B cell (primary cell): ENCODE results near the gene NRROS.

ENCODE experiments used
- CTCF ChIP-seq: fragments of 200-600 bp; IDR thresholded peaks from one replicate; pipeline ENCODE4 v1.8.0; 2022; ENCODE audit warnings: antibody characterized with exemption, mild to moderate bottlenecking
- EZH2 ChIP-seq: IDR thresholded peaks from 2 replicates; pipeline ENCODE4 v1.6.1; 2012; ENCODE audit warnings: borderline replicate concordance, low read depth, mild to moderate bottlenecking, moderate library complexity, low read length; ENCODE audit not compliant: insufficient read depth, poor library complexity, severe bottlenecking

- TF ChIP-seq CTCF, result no peak
- TF ChIP-seq EZH2, result no peak
Observed at GRCh38 chr3:196617256-196617655, 22.2 kb upstream of the NRROS start.
